Measurements from ENCODE around the gene ZKSCAN7. TPM values are rescaled to one million over a fixed set of nuclear protein-coding genes. Genes with fewer than 3 reads are reported as not detected.

The ZKSCAN7 gene
- total RNA-seq, 4 donors from 2014 or later: 1.0 to 1.6 (median 1.4) TPM

GRCh38 chr3:44584646-44585501 lies 29.9 kb downstream of the ZKSCAN7 start, which contains the start of gene ZNF660:
ZNF660 (plus strand) TSS chr3:44584964; CDS start chr3:44594194, 9,230 bp downstream.
- intact Hi-C loops (cut with DNase I; ENCODE audit: low total_unique reads) (no loop called here), in situ Hi-C loops (cut with MboI; ENCODE audit: low sequenced_read_pairs in 4 of 4) (no loop called here)
- H3K27me3 ChIP-seq: no peaks in the 10 kb centered on the region
- peak; percentile 54 to 56 for ATAC-seq
- H3K4me1 ChIP-seq: peaks cover 5 to 10% of the 10 kb centered on the region in 2 donors
- peak; percentile 3 to 15 for DNase-seq
- no peak for TF ChIP-seq POLR2A (IDR thresholded peaks at IDR 0.05)
- no peak for TF ChIP-seq CTCF (IDR thresholded peaks at IDR 0.05 in 4 of 5, conservative IDR thresholded peaks at IDR 0.05 in 1 of 5)
- peaks cover 0 to 16% of the 10 kb centered on the region in 2 donors for H3K36me3 ChIP-seq
- peak within 1 kb of the TSS; percentile 61 to 73 (median 66) for H3K4me3 ChIP-seq
- H3K9me3 ChIP-seq: no peaks in the 10 kb centered on the region
- H3K27ac ChIP-seq: peak within 1 kb of the TSS; percentile 36 to 61 (median 49)

GRCh38 chr3:44596621-44597020 lies 41.6 kb downstream of the ZKSCAN7 start:
- Histone ChIP-seq H3K27me3 (no peaks in the 10 kb centered on the region), H3K27ac (no peak overlapping the region), H3K36me3 (peaks cover 0 to 14% of the 10 kb centered on the region in 2 donors), H3K9me3 (peaks cover 0 to 23% (median 3%) of the 10 kb centered on the region in 3 donors), H3K4me1 (no peaks in the 10 kb centered on the region), H3K4me3 (no peak overlapping the region)
- no peak for TF ChIP-seq CTCF (IDR thresholded peaks at IDR 0.05 in 4 of 5, conservative IDR thresholded peaks at IDR 0.05 in 1 of 5)
- TF ChIP-seq POLR2A (IDR thresholded peaks at IDR 0.05): no peak
- in situ Hi-C loops (cut with MboI; ENCODE audit: low sequenced_read_pairs in 4 of 4) (no loop called here), intact Hi-C loops (cut with DNase I; ENCODE audit: low total_unique reads) (no loop called here)
- no peak for DNase-seq
- no peak for ATAC-seq

GRCh38 chr3:44601749-44602148 lies 46.8 kb downstream of the ZKSCAN7 start:
- Histone ChIP-seq H3K9me3 (no peaks in the 10 kb centered on the region), H3K27me3 (no peaks in the 10 kb centered on the region), H3K27ac (no peak overlapping the region), H3K36me3 (no peaks in the 10 kb centered on the region), H3K4me1 (no peaks in the 10 kb centered on the region), H3K4me3 (no peak overlapping the region)
- intact Hi-C loops (cut with DNase I; ENCODE audit: low total_unique reads): no loop called here
- ATAC-seq: no peak
- no peak for TF ChIP-seq CTCF (IDR thresholded peaks at IDR 0.05 in 4 of 5, conservative IDR thresholded peaks at IDR 0.05 in 1 of 5)
- TF ChIP-seq POLR2A (IDR thresholded peaks at IDR 0.05): no peak
- DNase-seq: no peak
- in situ Hi-C loops (cut with MboI; ENCODE audit: low sequenced_read_pairs in 4 of 4): no loop called here

- Histone ChIP-seq H3K36me3 (peaks cover 0 to 7% of the 10 kb centered on the region in 2 donors), H3K27ac (no peak overlapping the region), H3K9me3 (peaks cover 0 to 4% (median 0%) of the 10 kb centered on the region in 3 donors), H3K4me1 (no peaks in the 10 kb centered on the region), H3K4me3 (no peak overlapping the region), H3K27me3 (no peaks in the 10 kb centered on the region)
- DNase-seq (no peak), ATAC-seq (no peak)
- intact Hi-C loops (cut with DNase I; ENCODE audit: low total_unique reads): no loop called here
- TF ChIP-seq CTCF (IDR thresholded peaks at IDR 0.05 in 4 of 5, conservative IDR thresholded peaks at IDR 0.05 in 1 of 5): no peak
- no peak for TF ChIP-seq POLR2A (IDR thresholded peaks at IDR 0.05)
- in situ Hi-C loops (cut with MboI; ENCODE audit: low sequenced_read_pairs in 4 of 4): no loop called here
Observed at GRCh38 chr3:44612678-44613077, 57.7 kb downstream of the ZKSCAN7 start.

Other genes starting within 250 kb of the ZKSCAN7 start
- 10 to 100 TPM; 15.5 to 26.9 (median 22.7) TPM for gene TCAIM, start 216.4 kb upstream of the ZKSCAN7 start, total RNA-seq
- gene ZNF445, start 77.5 kb upstream of the ZKSCAN7 start, total RNA-seq: 1 to 10 TPM; 3.6 to 6.2 (median 3.8) TPM
- under 1 TPM; 0.13 to 0.39 (median 0.28) TPM for gene ZNF660, start 29.8 kb downstream of the ZKSCAN7 start, total RNA-seq
- 10 to 100 TPM; 14.3 to 21.5 (median 19.6) TPM for gene ZNF197, start 69.8 kb downstream of the ZKSCAN7 start, total RNA-seq
- 1 to 10 TPM; 2.6 to 8.1 (median 5.3) TPM for gene ZNF35, start 93.5 kb downstream of the ZKSCAN7 start, total RNA-seq
- gene ZNF502, start 157.5 kb downstream of the ZKSCAN7 start, total RNA-seq: 1 to 10 TPM; 1.8 to 4.8 (median 1.9) TPM
- gene ZNF501, start 174.4 kb downstream of the ZKSCAN7 start, total RNA-seq: 1 to 10 TPM in 3 of 4 donors, under 1 TPM in 1; 0.92 to 4.7 (median 1.4) TPM
- gene KIAA1143, start 206.4 kb downstream of the ZKSCAN7 start, total RNA-seq: 10 to 100 TPM; 28.5 to 36.2 (median 31.4) TPM
- 1 to 10 TPM in 1 of 4 donors, under 1 TPM in 3; 0.25 to 1.6 (median 0.38) TPM for gene KIF15, start 206.6 kb downstream of the ZKSCAN7 start, total RNA-seq

All from gastrocnemius medialis (tissue), 4 donors.